ENCODE data around the gene RNF187.

- TF ChIP-seq CTCF (IDR thresholded peaks at IDR 0.05) (no peak), POLR2A (IDR thresholded peaks at IDR 0.05; ENCODE audit: low read depth) (no peak), EP300 (IDR thresholded peaks at IDR 0.05) (no peak)
Observed at GRCh38 chr1:228453022-228453560, 34.1 kb upstream of the RNF187 start.

Data from esophagus muscularis mucosa (tissue), 4 donors.